HG02588 (cell line): ENCODE data around the gene PRKAG1.
A peak's percentile ranks its signal among the peaks of the same experiment; 100 is the strongest.

Experiments
- ATAC-seq: cut with Tn5 transposase; IDR thresholded peaks from one replicate; pipeline ENCODE4 v1.9.1; 2021; ENCODE audit warnings: mild to moderate bottlenecking, moderate library complexity; ENCODE audit not compliant: unreplicated experiment

The PRKAG1 gene

GRCh38 chr12:49015196-49015595 lies 3.4 kb downstream of the PRKAG1 start:
- ATAC-seq, result no peak

GRCh38 chr12:49014547-49014946 lies 4.0 kb downstream of the PRKAG1 start:
- ATAC-seq, result no peak

DNA sequence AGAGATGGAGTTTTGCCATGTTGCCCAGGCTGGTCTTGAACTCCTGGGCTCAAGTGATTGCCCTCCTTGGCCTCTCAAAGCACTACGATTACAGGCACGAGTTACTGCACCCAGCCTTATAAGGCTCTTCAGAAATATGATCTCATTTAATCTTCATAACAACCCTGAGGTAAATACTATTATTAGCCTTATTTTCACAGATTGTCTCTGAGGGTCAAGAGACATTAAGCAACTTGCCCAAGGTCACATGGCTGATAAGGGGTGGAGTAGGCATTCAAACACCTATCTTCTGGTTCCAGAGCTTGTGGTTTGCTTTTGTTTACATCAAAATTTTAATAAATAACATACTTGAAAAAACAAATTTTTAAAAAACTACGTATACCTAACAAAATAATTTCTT lies 5.1 kb downstream of the PRKAG1 start:
- no peak for ATAC-seq

DNA sequence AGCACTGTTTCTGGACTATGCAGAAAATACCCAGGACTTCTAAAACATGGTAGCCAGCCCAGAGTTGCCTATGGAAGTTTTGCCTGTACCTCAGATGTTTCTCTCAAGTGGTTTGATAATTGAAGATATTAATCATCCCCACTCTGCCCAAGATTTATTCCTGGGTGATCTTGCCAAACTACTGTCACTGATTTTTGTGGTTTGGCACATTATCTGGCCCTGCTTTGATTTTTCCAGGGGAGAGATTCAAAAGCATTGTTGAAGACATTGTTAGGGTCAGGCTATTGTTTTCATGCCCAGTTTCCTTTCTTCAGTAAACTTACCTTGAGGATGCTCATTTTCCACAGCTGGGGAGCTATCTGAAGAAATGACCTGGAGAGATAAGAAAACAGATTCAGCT lies 5.8 kb downstream of the PRKAG1 start:
- no peak for ATAC-seq

GRCh38 chr12:49010092-49010668 lies 8.4 kb downstream of the PRKAG1 start:
- no peak for ATAC-seq

DNA sequence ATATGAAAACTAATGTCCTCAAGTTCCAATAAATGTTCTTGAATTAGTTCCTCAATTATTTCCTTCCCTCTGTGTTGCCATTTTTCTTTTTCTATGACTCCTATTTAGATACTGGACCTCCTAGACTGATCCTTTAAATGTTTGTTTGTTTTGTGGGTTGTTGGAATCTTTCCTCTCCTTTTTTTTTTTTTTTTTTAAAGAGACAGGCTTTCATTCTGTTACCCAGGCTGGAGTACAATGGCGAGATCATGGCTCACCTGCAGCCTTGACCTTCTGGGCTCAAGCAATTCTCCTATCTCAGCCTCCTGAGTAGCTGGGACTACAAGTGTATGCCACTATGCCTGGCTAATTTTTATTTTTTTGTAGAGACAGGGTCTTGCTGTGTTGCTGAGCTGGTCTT lies 9.6 kb downstream of the PRKAG1 start:
- no peak for ATAC-seq

DNA sequence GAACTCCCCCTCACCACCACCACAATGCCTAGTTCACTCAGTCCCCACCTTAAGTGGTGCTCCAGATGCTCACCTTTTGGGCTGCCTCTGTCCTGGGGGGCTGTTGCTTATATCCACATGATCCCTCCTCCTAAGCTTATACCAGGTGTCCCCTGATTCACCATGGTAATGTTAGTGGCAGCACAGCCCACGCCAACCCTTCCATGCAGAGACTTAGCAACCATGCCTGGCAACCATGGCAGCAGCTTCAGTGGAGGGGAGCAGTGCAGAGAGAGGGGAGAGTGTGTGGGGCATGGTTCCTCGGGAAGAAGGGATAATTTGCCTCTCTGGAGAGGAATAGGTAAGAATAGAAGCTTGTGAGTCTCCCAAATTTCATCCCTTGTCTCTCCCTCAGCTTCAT lies 18.2 kb downstream of the PRKAG1 start:
- no peak for ATAC-seq

DNA sequence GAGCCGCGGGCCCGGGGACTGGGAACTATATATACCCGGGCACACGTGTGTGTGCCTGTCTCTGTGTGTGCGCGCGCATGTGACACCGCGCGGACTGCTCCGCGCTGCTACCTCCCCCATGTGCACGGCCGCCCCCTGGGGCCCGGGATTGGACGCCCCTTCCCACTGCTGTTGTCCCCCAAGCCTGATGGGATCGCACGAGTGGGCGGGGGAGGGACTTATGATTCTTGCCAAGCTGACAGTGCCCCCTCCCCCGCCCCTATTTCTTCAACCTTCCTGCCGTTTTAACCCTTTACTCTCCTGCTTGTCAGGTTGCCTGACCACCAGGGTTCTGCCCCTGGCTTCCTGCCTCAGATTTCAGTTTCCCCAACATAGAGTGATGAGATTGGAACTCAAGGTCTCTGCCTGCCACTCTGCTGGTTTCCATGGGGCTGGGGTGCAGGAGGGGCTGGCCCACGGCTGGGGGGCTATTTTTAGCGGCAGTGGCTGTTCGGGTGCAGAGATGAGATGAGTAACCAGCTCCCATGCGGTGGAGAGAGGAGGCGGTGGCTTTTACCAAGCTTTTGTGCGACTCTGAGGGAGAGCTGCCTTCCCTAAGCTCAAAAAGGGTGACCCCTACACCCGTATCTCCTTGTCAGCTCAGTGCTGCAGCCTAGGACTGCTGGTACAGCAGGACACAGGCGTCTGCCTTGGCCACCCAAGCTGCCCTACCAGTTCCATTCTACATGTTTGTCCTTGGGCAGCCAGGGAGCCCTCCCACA lies 19.0 kb downstream of the PRKAG1 start, which contains the start of gene DDN:
Gene DDN, minus strand, starts transcription at position 5 of the 761 bp plus-strand sequence. CDS start 88 bp downstream, outside the sequence.
- no peak for ATAC-seq

DNA sequence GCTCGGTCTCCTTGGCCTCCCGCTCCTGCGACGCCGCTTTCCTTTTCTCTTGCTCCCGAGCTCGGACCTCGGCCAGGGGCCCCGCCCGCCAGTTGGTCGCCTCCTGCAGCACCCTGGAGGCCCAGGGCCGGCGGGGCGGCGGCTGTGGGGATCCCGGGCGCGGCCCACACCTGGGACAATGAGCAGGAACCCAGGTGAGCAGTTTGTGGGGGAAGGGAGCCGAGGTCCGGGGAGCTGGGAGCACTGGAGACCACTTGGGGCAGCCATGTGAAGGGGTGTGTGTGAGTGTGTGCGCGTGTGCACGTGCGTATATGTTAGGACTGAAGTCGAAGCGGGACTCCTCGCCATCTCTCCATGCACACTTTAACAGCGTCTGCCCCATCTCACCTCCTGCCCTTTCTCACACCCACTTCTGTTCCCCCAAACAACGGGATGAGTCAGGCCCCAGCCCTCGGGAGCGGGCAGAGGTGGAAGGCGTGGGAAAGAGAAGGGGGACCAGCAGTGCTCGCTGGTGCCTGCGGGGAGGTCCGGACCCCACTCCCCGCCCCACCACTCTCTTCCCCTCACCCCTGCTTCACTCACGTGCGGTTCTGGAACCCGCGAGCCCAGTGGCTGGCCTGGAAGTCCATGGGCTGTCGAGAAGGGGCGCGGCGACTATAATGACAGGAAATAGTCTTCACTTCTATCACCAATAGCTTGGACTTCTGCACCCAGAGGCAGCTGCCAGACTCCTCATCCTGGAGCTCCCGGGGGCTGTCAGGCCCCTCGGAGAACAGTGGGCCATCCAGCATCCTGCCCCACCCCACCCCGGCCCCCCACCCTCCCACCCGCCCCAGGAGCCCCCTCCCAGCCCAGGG lies 19.9 kb downstream of the PRKAG1 start:
- ATAC-seq, result peak; percentile 20

- ATAC-seq, result peak; percentile 39
Observed at GRCh38 chr12:48997719-48998496, 20.7 kb downstream of the PRKAG1 start.

DNA sequence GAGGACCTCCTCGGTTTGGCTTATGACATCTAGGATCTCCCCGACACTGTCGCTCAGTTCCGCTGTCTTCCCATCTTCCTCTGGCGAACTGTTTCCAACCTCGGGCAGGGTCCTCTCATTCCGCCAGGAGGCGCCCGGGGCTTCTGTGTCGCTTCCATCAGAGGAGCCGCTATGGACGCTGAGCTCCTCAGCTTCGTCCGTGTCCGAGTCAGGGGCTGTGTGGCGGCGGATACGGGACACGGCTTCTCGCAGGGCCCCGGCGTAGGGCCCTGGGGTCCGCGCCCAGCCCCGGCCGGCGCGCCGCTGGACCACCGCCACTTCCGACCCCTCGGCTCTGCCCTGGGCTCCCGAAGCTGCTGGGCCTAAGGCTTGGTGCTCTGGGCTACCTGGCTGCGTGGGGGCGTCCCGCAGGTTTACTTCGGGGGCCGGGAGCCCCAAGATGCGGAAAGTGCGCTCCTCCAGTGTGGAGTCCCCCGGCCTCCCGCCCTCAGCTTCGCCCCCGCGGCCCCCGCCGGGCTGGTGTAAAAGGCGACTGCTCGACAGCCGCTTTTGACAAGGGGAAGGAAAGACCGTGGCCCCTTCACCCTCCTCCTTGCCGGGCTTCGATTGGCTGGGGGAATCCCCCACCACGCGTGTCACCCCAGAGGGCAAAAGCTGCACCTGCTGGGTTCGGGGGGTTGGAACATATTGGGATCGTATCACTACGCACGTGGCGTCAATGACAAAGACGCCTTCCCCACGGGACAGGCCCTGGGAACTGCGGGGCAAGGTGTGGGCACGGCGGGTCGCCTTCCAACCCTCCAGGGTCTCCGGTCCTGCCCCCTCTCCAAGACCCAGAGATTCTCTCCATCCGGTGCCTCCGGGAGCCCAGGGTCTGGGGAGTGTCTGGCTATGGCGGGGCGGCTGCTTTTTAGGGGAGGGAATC lies 21.5 kb downstream of the PRKAG1 start:
- ATAC-seq, result no peak

- ATAC-seq, result no peak
Observed at GRCh38 chr12:48995086-48995879, 23.3 kb downstream of the PRKAG1 start.

DNA sequence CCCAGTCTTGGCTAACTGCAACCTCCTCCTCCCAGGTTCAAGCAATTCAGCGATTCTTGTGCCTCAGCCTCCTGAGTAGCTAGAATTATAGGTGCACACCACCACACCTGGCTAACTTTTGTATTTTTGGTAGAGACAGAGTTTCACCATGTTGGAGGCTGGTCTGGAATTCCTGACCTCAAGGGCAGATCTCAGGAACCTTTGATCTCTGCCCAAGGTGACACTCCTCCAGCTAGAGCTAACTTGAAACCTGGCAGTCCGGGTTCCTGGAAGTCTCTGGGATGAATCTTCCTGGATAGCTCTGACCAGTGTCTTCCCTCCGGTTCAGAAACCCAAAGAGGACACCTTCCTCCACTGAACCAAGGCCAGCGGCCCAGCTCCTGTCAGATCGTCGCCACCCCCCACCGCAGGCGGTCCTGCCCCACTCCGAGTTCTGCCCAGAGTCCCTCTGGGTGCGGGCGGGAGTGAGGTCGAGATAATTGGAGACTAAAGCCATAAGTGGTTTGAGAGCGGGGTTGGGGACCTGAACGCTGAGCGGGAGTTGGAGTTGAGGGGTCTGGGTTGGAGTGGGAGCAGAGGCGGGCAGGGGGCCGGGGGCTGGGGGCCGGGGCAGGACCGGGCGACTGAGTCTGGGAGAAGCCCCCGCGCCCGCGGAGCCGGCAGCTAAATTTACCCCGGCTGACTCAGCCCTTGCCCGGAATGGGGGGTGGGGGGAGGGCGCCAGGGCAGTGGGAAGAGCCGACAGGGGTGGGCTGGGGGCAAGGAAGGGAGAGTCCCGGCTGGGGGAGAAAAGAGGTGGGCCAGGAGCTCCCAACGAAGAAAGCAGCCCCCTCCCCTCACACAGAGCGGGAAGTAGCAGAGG lies 24.1 kb downstream of the PRKAG1 start:
- ATAC-seq, result no peak

- no peak for ATAC-seq
Observed at GRCh38 chr12:48993787-48994186, 24.8 kb downstream of the PRKAG1 start.

GRCh38 chr12:48991247-48992050 lies 27.1 kb downstream of the PRKAG1 start:
- ATAC-seq, result no peak

- no peak for ATAC-seq
Observed at GRCh38 chr12:48990552-48990951, 28.0 kb downstream of the PRKAG1 start.

DNA sequence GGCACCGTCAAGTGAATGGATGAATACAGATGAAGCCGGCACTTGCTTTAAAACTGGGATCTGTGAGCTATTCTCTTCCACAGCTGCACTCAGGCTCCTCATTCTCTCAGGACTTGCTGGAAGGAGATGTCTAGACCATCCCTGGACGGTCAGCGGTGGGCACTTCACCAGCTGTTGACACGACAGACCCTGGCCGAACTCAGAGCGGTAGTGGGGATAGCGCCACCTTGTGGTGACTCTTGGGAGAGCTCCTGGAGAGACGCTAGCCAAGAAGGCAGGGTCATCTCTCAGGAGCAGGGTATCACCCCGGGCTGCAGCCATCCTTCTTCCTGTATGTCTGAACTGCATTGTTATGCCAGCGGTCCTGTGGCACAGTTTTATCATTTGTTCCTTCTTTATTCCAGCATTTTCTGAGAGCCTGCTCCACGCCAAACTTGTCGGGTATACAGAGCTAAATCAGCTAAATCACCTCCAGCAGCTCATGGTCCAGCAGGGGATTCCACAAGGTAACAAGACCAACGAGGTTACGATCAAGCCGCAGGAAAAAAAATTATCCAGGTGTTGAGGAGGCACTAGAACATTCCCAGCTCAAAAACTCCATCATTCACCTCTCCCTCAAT lies 30.4 kb downstream of the PRKAG1 start:
- ATAC-seq, result no peak
